Hypothalamus (tissue), 51 donors: ENCODE measurements around the gene TUT7.
"Not testable (repeated sequence)": the region's sequence is repeated elsewhere in the genome, so short reads cannot be mapped to it uniquely, and the experiment has no call there.

Experiments used
- DNase-seq, 51 donors: peaks; one replicate each; lab custom pipeline; 2025; lab: John Stamatoyannopoulos, UW

Gene TUT7

DNA sequence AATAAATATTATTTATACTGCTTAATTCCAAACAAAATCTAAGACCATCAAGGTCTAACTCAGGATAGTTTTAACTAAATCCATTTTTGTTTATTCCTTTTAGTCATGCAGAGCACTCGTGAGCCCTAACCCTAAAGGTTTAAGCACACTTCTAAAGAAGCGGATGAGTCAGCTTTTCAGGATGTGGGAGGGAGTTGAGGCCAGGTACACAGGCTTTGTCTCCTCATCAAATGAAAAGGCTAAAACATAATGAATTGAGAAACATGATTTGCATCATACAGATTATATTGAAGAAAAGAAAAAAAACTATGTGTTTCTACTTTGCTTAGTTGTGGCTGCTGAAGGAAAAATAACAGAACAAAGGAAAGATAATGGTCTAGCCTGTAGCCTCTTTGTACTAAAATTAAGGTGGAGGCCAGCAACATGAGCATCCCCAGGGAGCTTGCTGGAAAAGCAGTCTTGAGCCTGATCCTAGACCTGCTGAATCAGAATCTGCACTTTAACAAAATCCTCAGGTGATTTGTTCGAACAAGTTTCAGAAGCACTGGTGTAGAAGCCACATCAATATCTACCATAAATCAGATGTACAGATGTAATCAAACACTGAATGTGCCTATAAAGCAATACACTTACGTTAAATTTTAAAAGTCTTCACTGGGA is 50.8 kb downstream of the TUT7 start:
- DNase-seq, result peak in 1 of 51 donors; percentile 16

DNA sequence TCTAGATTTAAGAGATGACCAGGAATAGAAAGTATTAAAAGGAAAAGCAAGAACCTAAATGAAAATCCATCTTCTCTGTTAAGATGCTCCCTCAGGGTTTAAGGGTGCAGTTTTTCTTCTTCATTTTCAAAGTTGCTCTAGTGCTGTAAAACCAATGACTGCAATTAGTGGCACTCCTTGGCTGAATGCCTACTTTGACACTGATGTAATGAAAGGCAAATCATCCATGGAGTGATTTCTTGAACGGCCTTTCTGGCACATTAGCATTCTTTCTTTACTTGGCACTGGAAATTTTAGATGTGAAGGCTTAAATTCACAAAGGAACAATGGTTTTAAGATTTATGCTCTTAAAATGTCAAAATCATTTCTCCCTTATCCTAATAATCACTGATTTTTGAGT is 52.5 kb downstream of the TUT7 start:
- no peak for DNase-seq

DNA sequence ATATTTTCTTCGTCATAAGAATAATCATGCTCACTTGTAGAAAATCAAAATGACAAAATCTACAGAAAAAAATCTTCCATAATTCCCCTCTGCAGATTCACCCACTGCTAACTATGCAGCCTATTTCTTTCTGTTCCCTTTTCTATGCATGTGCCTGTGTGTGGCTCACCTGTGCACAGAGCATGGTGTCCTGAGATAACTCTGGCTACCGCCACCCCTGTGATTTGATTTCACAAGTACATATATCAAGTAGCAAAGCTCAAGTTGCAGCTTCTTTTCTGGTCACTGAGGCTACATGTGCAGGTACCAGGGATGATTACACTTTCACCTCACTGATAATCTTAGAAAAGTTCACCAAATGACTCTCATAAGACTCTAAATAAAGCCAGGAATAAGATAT is 53.5 kb downstream of the TUT7 start:
- DNase-seq, result no peak

DNA sequence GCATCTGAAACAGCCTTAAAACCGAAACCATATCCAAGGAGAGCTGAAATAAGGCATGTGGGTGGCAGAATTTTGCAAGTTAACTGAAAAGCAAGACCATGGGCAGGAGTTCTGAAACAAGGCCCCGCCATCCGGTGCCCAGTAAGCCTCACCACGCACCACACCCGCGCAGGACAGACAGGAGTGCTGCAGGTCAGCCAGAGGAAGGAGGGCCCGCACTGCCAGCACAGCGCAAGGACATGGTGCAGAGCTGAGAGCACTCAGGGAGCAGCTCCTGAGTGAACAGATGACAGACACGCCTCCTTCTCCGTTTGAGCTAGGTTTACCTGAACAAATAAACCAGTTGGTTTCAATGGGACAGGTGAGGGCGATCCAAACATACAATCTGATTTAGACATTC is 55.3 kb downstream of the TUT7 start:
- DNase-seq, result peak in 1 of 51 donors; percentile 5

DNA sequence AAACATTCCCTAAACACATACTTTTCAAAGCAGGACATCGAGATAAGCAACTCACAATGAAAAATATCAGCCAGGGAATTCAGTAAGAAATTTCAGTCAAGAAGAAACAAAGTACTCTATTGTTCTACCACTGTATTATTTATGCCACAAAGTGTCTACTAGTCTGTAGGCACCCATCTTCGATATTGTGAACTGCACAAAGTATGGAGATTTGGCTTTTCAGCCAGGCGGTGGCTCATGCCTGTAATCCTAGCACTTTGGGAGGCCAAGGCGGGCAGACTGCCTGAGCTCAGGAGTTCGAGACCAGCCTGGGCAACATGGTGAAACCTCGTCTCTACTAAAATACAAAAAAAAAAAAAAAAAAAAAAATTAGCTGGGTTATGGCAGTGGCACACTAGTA is 63.9 kb downstream of the TUT7 start:
- DNase-seq, result not testable (repeated sequence)

DNA sequence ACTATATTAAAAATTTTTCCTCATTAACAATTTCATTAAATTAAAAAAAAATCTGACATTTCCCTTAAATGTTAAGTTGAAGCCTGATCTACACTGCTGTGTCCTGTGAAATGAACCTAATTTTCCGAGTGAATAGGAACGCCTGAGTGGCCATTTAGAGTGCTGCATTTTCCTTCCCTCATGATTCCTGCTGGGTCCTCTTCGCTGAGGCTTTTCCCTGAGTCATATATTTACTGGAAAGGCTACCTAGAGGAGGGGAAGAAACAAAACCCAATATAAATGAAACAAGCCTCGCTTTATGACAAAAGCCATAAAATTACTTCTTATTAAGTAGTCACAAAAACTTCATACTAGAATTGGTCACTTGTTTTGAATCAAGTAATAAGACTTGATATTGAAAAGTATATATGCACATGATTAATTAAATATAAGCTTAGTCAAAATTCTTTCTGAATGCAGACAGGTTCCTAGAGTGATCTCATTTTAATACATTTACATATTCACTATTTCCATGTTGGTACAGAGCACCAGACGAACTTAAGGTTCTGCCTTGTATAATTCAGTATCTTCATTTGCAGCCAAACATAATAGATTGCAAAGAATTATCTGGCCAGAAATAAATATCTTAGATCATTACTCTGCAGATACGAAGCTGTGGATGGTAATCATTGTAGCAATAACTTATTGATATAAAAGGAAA is 65.6 kb downstream of the TUT7 start:
- DNase-seq, result no peak

DNA sequence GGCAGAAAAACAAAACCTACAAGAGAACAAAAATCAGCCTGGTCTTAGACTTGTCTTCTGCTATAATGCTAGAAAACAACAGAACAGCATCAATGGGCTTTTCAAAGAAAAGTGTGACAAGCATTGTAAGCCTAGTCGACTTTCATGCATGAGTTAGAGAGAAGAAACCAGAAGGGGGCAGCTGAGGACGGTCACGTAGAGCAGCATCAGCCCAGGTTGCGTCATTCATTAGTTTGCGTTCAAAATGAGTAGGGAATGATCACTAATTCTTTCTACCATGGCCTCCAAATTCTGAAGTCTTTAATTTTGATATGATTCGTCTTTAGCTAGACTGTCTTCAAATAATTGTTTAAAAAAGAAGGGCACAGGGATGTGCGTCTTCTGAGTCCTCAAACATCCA is 67.2 kb downstream of the TUT7 start:
- DNase-seq, result no peak

DNA sequence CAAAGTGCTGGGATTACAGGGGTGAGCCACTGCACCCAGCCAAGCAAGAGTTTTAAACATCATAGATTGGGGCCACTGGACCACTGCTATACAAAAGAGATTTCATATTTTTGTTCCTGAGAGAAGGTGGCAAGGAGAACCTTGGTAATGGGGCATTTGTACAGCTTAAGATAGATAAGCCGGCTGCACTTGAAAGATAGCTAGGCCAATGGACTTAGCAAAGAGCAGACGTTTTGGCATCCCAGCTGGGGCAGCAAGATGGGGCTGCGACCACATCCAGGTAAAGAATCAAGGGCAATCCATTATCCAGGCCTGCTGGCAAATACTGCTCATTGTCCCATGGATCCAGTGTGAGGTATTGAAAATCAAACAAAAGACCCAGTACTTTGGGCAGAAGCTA is 67.9 kb downstream of the TUT7 start:
- no peak for DNase-seq

DNA sequence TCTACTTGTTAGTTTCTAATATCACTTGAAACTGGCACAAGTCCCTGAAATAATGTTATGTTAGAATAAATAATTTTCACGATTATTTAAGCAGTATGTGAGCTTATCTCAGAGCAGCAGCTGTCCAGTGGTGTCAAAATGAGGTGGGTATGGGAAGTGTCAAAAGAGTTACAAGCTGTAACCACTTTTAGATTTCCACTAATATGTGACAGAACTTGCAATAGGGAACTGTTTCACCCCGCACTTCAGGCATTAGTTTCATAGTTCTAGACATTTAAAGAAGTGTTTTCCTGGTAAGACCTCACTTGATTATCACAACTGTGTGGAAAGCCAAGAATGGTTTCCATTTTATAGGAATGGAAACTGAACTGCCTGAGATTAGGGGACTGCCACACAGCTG is 68.9 kb downstream of the TUT7 start:
- DNase-seq, result no peak

DNA sequence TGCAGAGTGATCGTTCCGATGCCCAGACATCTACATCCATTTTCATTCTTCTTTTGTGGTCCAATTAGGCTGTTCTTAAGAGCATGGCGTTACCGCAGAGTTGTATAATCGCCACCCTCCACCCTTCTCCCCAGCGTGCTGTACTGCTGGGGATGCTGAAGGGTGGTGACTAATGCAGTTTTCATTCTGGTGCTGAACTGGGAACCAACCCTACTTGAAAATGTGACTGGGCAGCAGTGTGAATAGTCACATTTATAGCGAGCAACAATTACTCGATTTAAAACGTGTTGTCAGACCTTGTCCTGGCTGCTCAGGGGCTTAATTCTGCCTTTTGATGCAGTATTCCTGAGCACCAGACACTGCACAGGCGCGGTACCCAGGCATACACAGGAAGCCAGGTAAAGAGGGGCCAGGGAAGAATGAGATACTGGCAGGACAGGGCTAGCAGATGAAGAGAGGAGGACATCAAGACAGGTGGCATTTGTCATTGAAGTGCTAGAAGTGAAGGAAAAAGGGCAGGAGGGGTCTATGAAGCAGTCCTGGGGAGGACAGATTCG is 71.2 kb downstream of the TUT7 start:
- peak in 9 of 51 donors; percentile 29 to 81 (median 46) for DNase-seq

DNA sequence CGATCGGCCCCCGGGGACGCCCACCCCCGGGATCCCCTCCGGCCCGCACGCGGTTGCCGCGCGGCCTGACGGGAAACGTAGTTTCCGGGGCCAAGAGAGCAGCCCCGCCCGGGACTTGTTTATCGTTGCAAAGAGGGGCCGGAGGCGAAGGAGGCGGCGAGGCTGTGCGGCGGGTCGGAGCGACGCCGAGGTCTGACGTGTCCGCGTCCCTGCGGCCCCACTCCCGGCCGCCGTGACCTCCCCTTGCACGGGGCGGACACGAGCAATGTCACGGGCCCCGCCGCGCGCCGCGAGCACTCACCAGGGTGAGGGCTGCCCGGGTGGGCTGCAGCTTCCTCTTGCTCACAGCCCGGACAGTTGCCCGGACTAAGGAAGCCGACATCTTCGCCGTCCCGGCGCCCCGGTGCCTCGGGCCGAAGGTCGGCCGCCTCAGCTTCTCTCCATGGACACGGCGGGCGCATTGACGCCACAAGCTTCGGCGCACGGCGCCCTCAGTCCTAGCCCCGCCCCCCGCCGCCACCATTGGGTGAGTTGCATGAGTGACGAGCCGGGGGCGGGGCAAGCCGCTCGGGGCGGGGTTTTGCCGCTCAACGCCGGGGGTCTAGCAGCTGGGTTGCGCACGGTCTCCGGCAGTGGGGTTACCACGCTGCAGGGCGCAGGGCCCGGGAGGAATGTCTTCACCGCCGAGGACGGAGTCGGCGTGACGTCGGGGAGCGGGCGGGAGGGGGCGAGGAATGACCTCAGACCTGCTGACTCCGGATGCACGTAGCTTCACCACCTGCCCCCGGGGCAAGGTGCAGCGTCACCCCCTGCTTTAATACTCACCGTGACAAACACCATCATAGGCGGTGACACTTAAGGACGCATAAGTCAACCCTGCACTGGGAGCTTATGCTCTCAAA is 71.9 kb downstream of the TUT7 start, which contains the start of gene ISCA1:
ISCA1 (minus strand) TSS at position 462 of the 902 bp plus-strand sequence; CDS start at position 382, 80 bp downstream.
- DNase-seq, result peak; percentile 66 to 98 (median 93)

DNA sequence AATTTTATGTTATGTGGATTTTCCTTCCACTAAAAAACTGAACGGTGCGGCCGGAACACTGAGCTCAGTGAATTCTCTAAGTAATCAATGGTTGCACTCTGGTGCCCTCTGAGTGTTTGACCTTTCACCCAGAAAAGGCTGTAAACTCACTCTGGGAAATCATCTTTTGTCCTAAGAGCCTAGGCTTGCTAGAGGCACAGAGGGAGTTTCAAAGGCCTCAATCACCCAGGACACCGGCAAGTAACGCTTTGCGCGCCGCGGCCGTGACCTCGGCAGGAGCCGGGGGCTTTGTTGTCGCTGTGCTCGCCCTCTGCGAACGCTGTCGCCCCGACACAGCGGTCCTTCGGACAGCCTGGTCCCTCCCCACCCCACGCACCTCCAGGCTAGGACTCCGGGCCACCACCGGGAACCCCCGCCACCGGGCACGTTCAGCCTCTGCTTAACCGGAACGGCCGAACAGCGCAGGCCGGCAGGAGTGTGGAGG is 72.6 kb downstream of the TUT7 start:
- peak in 4 of 51 donors; percentile 44 to 74 (median 60) for DNase-seq

DNA sequence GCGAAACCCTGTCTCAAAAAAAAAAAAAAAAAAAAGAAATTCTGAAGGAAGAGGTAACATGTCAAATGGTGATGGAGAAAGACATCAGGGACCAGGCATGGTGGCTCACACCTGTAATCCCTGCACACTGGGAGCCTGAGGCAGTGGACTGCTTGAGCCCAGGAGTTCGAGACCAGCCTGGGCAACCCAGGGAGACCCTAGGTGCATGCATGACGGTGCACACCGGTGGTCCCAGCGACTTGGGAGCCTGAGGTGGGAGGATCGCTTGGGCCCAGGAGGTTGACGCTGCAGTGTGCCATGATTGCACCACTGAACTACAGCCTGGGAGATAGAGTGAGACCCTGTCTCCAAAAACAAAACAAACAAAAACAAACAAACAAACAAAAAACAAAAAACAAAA is 73.6 kb downstream of the TUT7 start:
- no peak for DNase-seq

DNA sequence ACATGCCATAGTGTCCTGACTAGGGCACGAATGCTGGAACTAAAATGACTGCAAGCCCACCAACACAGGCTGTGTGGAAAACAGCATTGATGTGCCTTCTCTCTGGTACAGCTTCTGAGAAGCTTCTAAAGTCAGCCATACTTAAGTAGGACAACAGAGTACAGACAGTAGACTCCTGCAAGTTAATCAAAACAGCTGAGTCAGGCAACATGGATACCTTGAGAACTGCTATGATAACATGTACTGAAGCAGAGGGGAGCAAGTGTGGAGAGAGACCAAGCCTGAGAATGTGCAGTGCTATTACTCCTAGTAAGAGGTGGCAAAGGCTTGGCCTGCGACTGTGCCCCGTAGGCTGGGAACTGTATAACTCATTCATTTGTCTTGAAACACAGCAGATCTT is 74.4 kb downstream of the TUT7 start:
- DNase-seq, result no peak

DNA sequence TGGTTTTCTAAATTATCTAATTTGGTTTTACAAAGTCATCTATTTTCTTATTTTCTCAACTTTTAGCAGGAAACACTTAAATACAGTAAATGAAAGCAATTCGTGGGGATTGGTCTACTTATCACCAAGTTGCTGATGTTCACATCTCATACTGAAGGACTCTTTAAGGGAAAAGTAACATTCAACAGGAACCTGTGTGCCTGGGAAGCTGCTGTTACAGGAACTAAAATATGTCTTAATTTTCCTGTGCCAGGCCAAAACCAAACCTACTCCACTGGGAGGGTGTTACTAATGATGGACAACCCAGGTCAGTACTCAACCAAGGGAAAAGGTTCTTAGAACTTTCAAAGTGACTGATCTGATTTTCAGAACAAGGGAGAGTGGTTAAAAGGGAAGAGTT is 77.1 kb downstream of the TUT7 start:
- no peak for DNase-seq

DNA sequence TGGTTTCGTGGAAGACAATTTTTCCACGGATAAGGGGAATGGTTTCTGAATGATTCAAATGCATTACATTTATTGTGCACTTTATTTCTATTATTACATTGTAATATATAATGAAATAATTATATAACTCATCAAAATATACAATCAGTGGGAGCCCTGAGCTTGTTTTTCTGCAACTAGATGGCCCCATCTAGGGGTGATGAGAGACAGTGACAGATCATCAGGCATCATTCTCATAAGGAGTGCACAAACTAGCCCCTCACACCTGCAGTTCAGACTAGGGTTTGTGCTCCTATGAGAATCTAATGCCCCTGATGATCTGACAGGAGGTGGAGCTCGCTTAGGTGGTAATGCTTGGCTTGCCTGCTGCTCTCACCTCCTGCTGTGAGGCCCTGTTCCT is 78.2 kb downstream of the TUT7 start:
- no peak for DNase-seq

DNA sequence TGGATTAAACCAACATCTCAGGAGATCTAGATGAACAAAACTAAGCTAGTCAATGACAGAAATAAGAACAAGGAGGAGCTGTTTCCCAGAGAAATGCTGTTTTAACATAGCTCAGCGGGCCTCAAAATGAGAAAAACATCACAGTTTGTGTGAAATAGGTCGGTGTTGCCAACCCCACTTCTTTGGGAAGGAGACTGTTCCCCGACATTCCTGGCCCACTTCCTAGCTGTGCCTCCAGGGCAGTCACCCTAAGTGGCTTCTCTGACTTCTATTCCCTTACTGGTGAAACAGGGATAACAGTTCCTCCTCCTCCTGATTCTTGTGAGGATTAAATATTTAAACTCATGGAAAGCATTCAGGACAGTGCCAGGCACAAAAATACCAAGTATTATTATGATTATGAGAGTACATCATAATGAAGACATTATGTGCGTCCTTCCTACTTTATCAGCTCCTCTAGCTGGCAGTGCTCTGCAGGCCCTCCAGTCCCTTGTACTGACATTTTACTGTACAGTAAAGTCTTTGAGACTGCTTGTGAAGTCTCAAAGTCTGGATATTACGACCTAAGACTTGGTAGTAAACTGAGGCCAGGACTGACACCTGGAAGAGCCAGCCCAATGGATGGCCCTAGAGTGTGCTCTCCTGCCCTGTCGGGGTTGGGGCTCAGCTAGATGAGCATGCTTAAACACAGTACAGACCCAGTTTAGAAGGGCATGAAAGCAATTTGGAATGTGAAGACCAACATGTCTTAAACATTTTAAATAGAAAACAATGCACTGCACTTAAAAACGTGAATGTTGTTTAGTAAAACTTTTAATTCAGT is 79.2 kb downstream of the TUT7 start:
- peak in 1 of 51 donors; percentile 25 for DNase-seq

DNA sequence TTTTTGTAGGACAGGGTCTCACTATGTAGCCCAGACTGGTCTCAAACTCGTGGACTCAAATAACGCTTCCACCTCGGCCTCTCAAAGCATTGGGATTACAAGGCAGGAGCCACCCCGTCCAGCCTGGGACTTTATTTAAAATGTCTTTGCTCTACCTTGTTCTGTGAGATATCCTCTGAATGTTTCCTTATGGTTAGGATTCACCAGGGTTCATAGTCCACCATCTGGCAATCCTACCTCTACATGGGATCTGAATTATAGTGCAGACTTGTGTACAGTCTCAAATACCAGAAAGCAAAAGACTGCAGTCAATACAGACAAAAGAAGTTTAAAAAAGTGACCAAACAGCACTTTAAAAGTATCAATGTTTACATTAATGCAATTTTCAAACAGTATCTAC is 82.0 kb downstream of the TUT7 start:
- DNase-seq, result no peak

DNA sequence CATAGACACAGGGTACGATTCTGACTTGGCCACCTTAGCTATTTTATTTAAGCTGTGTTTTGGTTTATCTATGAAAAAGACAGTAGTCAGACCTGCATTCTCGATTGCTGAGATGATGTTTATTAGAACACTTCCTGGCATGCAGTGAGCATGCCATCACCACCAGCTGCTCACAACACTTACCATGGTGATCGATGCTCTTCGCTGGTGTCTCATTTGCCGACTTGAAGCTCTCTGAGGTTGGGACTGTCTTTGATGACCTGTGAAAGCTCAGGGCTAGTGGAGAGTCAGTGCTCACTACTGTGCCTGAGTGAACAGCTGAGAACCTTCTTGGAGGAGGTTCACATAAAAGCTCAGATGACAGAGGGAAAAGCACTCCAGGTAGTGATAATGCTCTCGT is 90.3 kb downstream of the TUT7 start:
- no peak for DNase-seq

DNA sequence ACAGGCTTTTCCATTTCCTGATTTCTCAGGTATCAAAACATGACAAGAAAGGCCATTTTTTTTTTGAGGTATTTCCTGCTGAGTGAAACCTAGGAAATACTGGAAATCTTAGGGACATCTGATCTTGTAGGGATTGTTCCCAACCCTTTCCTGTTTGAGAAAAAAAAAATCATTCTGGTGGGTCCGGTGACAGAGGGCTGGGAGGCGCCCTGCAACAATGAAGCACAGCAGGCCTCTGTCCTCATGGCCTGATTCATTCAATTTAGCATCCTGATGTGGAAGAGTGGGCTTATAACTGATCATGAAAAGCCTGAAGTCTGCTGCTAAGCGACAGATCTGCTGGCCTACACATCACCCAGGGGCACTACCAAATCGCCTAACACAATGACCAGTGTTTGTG is 91.7 kb downstream of the TUT7 start:
- no peak for DNase-seq
